Esophagus squamous epithelium (tissue), 5 donors: ENCODE results near the gene SLC2A8. TPM values are rescaled to one million over a fixed set of nuclear protein-coding genes. Genes with fewer than 3 reads are reported as not detected.

ENCODE experiments used
- DNase-seq: peaks from one replicate; lab custom pipeline; 2025; lab: John Stamatoyannopoulos, UW
- H3K27ac ChIP-seq, 4 donors: fragments of 200-600 bp; sonication (generic); one replicate each; pipeline ENCODE4 v1.5.1; 2016 to 2019; ENCODE audit warnings: mild to moderate bottlenecking in 1 of 4
- H3K27me3 ChIP-seq, 4 donors: fragments of 200-600 bp; sonication (generic); 1 replicate in 3 of 4; 2 replicates in 1 of 4; pipeline versions ENCODE4 v1.5.1 to v1.6.0; 2017 to 2021; ENCODE audit warnings: antibody characterized with exemption in 1 of 4
- H3K36me3 ChIP-seq, 3 donors: fragments of 200-600 bp; sonication (generic); one replicate each; pipeline ENCODE4 v1.5.1; 2016 to 2019
- H3K4me1 ChIP-seq, 3 donors: fragments of 200-600 bp; sonication (generic); one replicate each; pipeline ENCODE4 v1.5.1; 2017 to 2019
- H3K4me3 ChIP-seq, 4 donors: fragments of 200-600 bp; sonication (generic); 1 replicate in 3 of 4; 2 replicates in 1 of 4; pipeline ENCODE4 v1.5.1; 2016 to 2019; ENCODE audit warnings: mild to moderate bottlenecking in 2 of 4, moderate library complexity in 1 of 4
- H3K9me3 ChIP-seq, 3 donors: fragments of 200-600 bp; sonication (generic); one replicate each; pipeline ENCODE4 v1.5.1; 2016 to 2019
- CTCF ChIP-seq, 6 experiments: fragments of 450-650 bp in 4 of 6; fragments of 200-600 bp in 2 of 6; sonication (generic) in 2 of 6; IDR thresholded peaks; one replicate each; pipeline ENCODE4 v1.5.1; 2016 to 2019; ENCODE audit warnings: antibody characterized with exemption in 6 of 6, mild to moderate bottlenecking in 4 of 6, moderate library complexity in 4 of 6
- POLR2A ChIP-seq, 4 donors: fragments of 450-650 bp; IDR thresholded peaks; one replicate each; pipeline ENCODE4 v1.6.1; 2017; ENCODE audit warnings: antibody characterized with exemption in 4 of 4, mild to moderate bottlenecking in 4 of 4, moderate library complexity in 3 of 4
- WGBS, 2 donors: methylation state at CpG; one replicate each; pipeline ENCODE4 v1.1.5; 2018; 5-methylcytosine and 5-hydroxymethylcytosine counted together
- intact Hi-C: fragments of 100-400 bp; cut with DNase I; formaldehyde crosslinking; loops from one replicate; pipeline ENCODE4 v1.15.0; 2022
- total RNA-seq, 4 donors: library from RNA; depleted of rRNA; stranded (reverse); fragments of >200 nt; gene quantifications; one replicate each; pipeline ENCODE4 v1.1.0, GENCODE V29; 2016
- donor health status: DM: yes; HTN: yes; CAD: no.

Gene SLC2A8
- total RNA-seq, 4 donors from 2014 or later: 6.2 to 28.3 (median 16.7) TPM

DNA sequence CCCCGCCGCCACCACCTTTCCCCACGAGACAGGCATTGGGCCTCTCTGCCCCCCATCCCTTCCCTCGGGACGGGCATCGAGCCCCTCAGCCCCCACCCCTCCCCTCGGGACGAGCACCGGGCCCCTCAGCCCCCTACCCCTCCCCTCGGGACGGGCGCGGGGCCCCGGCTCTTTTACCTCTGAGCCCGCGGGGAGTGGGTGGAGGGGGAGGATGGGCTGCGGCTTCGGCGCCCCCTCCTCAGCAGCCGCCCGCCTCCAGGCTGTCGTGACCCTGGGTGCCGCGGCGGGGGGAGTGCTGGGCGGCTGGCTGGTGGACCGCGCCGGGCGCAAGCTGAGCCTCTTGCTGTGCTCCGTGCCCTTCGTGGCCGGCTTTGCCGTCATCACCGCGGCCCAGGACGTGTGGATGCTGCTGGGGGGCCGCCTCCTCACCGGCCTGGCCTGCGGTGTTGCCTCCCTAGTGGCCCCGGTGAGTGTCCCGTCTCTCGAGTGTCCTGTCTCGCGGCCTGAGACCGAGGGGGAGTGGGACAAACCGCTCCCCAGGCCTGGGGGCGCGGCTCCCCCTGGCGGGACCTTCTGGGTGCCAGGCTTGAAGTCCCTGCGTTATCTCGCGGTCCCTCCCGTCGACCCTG, 791 bp downstream of the SLC2A8 start:
- 0% methylated on average over 24 of the region's 55 CpGs; no CpG with 5 or more reads in 1 of the 2 donors for WGBS, 2 donors
- Histone ChIP-seq H3K9me3 (no peaks in the 10 kb centered on the region), H3K4me1 (peaks cover 14 to 29% (median 18%) of the 10 kb centered on the region in 3 donors), H3K36me3 (peaks cover 0 to 27% (median 6%) of the 10 kb centered on the region in 3 donors), H3K27me3 (no peaks in the 10 kb centered on the region), H3K27ac (peak overlapping the region; percentile 86 to 96 (median 90)), H3K4me3 (peak overlapping the region; percentile 80 to 98 (median 84))
- intact Hi-C loops: loop anchor here (10.0 kb wide), 1 partner anchor 173 kb away; no protein-coding TSS in a partner anchor
- TF ChIP-seq POLR2A (IDR thresholded peaks at IDR 0.05) (no peak), CTCF (IDR thresholded peaks at IDR 0.05) (peak in 5 of 6 experiments; percentile 22 to 49 (median 29))
- DNase-seq: no peak

DNA sequence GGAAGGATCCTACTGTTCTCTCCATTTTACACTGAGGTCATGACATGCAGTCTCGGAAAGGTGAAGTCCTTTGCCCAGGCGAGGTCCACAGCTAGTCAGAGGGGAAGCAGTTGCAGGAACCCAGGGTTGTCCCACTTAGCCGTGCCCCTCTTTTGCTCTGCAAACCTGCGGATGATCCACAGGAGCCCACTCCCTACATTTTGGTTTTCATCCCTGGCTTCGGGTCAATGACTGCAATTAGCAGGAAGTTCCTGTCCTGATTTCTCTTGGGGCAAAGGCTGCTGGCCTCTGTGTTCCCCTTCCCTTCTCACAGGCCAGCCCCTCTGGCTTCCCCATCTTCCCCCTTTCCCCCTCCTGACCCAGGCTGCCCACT, 1.3 kb downstream of the SLC2A8 start:
- Histone ChIP-seq H3K27ac (peak overlapping the region in 3 of 4 donors; percentile 86 to 96 (median 87)), H3K4me1 (peaks cover 14 to 29% (median 18%) of the 10 kb centered on the region in 3 donors), H3K4me3 (peak overlapping the region; percentile 80 to 98 (median 84)), H3K9me3 (no peaks in the 10 kb centered on the region), H3K27me3 (no peaks in the 10 kb centered on the region), H3K36me3 (peaks cover under 1 to 32% (median 6%) of the 10 kb centered on the region in 3 donors)
- TF ChIP-seq CTCF (IDR thresholded peaks at IDR 0.05) (no peak), POLR2A (IDR thresholded peaks at IDR 0.05) (no peak)
- intact Hi-C loops: loop anchor here (10.0 kb wide), 1 partner anchor 173 kb away; no protein-coding TSS in a partner anchor
- 41 to 65% methylated on average over 3 to 5 of the region's 5 CpGs for WGBS, 2 donors
- no peak for DNase-seq

- no peak for DNase-seq
- intact Hi-C loops: loop anchor here (10.0 kb wide), 1 partner anchor 174 kb away; no protein-coding TSS in a partner anchor
- 89 to 94% methylated on average over 6 to 10 of the region's 13 CpGs for WGBS, 2 donors
Measured at GRCh38 chr9:127398715-127399400, 1.9 kb downstream of the SLC2A8 start.

GRCh38 chr9:127399736-127400269, 2.8 kb downstream of the SLC2A8 start:
- DNase-seq: no peak
- TF ChIP-seq POLR2A (IDR thresholded peaks at IDR 0.05) (no peak), CTCF (IDR thresholded peaks at IDR 0.05) (no peak)

More at GRCh38 chr9:127398715-127399400, 1.9 kb downstream of the SLC2A8 start:
- Histone ChIP-seq H3K4me1 (peaks cover 14 to 29% (median 18%) of the 10 kb centered on the region in 3 donors), H3K4me3 (peak overlapping the region in 1 of 4 donors; percentile 85), H3K27ac (no peak overlapping the region), H3K36me3 (peaks cover 6 to 38% (median 6%) of the 10 kb centered on the region in 3 donors), H3K27me3 (no peaks in the 10 kb centered on the region), H3K9me3 (no peaks in the 10 kb centered on the region)
- no peak for TF ChIP-seq CTCF (IDR thresholded peaks at IDR 0.05)
- TF ChIP-seq POLR2A (IDR thresholded peaks at IDR 0.05): no peak

More at GRCh38 chr9:127399736-127400269, 2.8 kb downstream of the SLC2A8 start:
- H3K4me3 ChIP-seq: no peak overlapping the region
- no peaks in the 10 kb centered on the region for H3K9me3 ChIP-seq
- H3K36me3 ChIP-seq: peaks cover 6 to 48% (median 10%) of the 10 kb centered on the region in 3 donors
- no peak overlapping the region for H3K27ac ChIP-seq
- intact Hi-C loops: loop anchor here (10.0 kb wide), 1 partner anchor 175 kb away; no protein-coding TSS in a partner anchor
- 86 to 96% methylated on average over 1 to 10 of the region's 14 CpGs for WGBS, 2 donors
- peaks cover 14 to 29% (median 18%) of the 10 kb centered on the region in 3 donors for H3K4me1 ChIP-seq
- H3K27me3 ChIP-seq: no peaks in the 10 kb centered on the region
